ENCODE data around the gene CHST11.

GRCh38 chr12:104738331-104738730 is 281.6 kb downstream of the CHST11 start:
- TF ChIP-seq, protein P1, sequence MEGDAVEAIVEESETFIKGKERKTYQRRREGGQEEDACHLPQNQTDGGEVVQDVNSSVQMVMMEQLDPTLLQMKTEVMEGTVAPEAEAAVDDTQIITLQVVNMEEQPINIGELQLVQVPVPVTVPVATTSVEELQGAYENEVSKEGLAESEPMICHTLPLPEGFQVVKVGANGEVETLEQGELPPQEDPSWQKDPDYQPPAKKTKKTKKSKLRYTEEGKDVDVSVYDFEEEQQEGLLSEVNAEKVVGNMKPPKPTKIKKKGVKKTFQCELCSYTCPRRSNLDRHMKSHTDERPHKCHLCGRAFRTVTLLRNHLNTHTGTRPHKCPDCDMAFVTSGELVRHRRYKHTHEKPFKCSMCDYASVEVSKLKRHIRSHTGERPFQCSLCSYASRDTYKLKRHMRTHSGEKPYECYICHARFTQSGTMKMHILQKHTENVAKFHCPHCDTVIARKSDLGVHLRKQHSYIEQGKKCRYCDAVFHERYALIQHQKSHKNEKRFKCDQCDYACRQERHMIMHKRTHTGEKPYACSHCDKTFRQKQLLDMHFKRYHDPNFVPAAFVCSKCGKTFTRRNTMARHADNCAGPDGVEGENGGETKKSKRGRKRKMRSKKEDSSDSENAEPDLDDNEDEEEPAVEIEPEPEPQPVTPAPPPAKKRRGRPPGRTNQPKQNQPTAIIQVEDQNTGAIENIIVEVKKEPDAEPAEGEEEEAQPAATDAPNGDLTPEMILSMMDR (optimal IDR thresholded peaks at IDR 0.05 in 1 of 3, IDR thresholded peaks at IDR 0.05 in 1 of 3, conservative IDR thresholded peaks at IDR 0.05 in 1 of 3; ENCODE audit: extremely low read depth in 1 of 3, insufficient read depth in 2 of 3, low read length in 3 of 3): no peak
- TF ChIP-seq EZH2 (IDR thresholded peaks at IDR 0.05; ENCODE audit: low read length): no peak
